ENCODE data around the gene PDE6D. TPM values are rescaled to one million over a fixed set of nuclear protein-coding genes. Genes with fewer than 3 reads are reported as not detected.

The PDE6D gene
- total and polyA plus RNA-seq, 2 of the 4 experiments (the other 2 are of a cell fraction) = 13.8 to 24.7 TPM

DNA sequence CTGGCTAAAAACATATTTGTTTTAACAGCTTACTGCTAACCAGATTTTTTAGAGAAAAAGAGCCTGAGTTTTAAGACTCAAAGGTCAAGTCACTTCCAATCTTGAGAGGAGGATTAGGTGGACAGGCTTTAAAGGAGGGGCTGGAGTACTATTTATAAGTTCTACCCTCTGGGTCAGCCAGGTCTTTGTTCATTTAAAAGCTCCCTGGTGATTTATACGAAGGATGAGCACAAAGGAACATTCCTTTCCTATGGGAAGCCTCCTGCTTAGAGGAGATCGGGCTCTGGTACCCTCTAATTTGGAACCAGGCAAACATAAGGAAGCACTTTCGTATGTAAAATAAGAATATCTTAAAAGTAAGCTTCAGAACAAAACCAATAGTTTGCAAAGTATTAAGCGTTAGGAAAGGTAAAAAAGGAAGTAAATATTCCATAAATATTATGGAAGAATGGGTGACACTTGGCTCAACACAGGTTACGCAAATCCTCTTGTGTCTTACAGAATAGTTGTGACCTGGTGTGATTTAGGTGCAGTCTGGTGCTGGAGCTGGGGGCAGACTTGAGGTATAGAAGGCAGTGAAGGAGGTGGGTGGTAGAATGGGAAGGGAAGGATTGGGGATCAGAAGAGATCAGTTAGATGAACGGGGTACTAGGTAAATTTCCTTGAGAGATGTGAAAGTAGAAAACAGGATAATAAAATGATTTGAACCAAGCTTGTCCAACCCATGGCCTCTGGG, 35.6 kb downstream of the PDE6D start:
- H3K36me3 ChIP-seq (ENCODE audit: control insufficient read depth, insufficient read depth, low read length) = no peaks in the 10 kb centered on the region
- no peak overlapping the region for H3K9ac ChIP-seq (ENCODE audit: low read depth, low read length)
- no peaks in the 10 kb centered on the region for H4K20me1 ChIP-seq (ENCODE audit: insufficient read depth, low read length)
- ChIA-PET CTCF (no interaction called here), POLR2A (ENCODE audit: unreplicated experiment) (interaction anchor here (0.6 kb wide), 1 partner anchor 25 kb away, joined by 3 read pairs; no protein-coding TSS in a partner anchor)
- no CpG with 5 or more reads among the region's 6 CpGs for WGBS, 2 experiments (ENCODE audit: extremely low coverage in 2 of 2, insufficient read length in 1 of 2)
- H3K9me3 ChIP-seq (ENCODE audit: control insufficient read depth, insufficient read depth, low read length) = no peaks in the 10 kb centered on the region
- no peaks in the 10 kb centered on the region for H3K4me1 ChIP-seq (ENCODE audit: control insufficient read depth, insufficient read depth, low read length)
- no peak overlapping the region for H2BK20ac ChIP-seq (ENCODE audit: low read depth, low read length)
- no peak overlapping the region for H3K4me2 ChIP-seq (ENCODE audit: low read depth, low read length)
- H4K8ac ChIP-seq (ENCODE audit: low read depth in 2 of 2, low read length in 2 of 2) = no peak overlapping the region
- no peaks in the 10 kb centered on the region for H3K79me1 ChIP-seq (ENCODE audit: low read depth in 1 of 2, low read length in 2 of 2)
- no peak overlapping the region for H3K4ac ChIP-seq (ENCODE audit: low read depth, low read length)
- H2AK5ac ChIP-seq (ENCODE audit: low read depth, low read length) = no peak overlapping the region
- in situ Hi-C loops (cut with MboI; ENCODE audit: low sequenced_read_pairs) = no loop called here
- intact Hi-C loops (cut with micrococcal nuclease) = no loop called here
- H3K18ac ChIP-seq (ENCODE audit: low read depth, low read length) = no peak overlapping the region
- H2BK5ac ChIP-seq (ENCODE audit: low read depth, low read length, poor library complexity, severe bottlenecking) = no peak overlapping the region
- H4K91ac ChIP-seq (ENCODE audit: insufficient read depth, low read depth, low read length) = no peak overlapping the region
- H3K4me3 ChIP-seq (ENCODE audit: insufficient read depth, low read depth, low read length) = no peak overlapping the region
- no peak overlapping the region for H3K27ac ChIP-seq (ENCODE audit: insufficient read depth, low read length)
- ATAC-seq (ENCODE audit: low read depth) (no peak), DNase-seq (no peak)
- 0 out of 2 replicates have a peak, but pooled peaks cover 2% of the 10 kb centered on the region for H3K9me1 ChIP-seq (ENCODE audit: insufficient read depth, low read length)
- no peak overlapping the region for H4K5ac ChIP-seq (ENCODE audit: low read depth, low read length)
- TF ChIP-seq USF2 (IDR thresholded peaks at IDR 0.05; ENCODE audit: low read depth, low read length) (no peak), RFX5 (IDR thresholded peaks at IDR 0.05; ENCODE audit: low read depth, low read length) (no peak), SMC3 (IDR thresholded peaks at IDR 0.05; ENCODE audit: low read depth, low read length) (no peak), RCOR1 (IDR thresholded peaks at IDR 0.05; ENCODE audit: insufficient replicate concordance, low read length) (no peak), CEBPB (IDR thresholded peaks at IDR 0.05; ENCODE audit: low read depth, low read length) (no peak), RAD21 (IDR thresholded peaks at IDR 0.05; ENCODE audit: low read length) (no peak), CHD1 (IDR thresholded peaks at IDR 0.05; ENCODE audit: low read depth, low read length) (no peak), MAZ (IDR thresholded peaks at IDR 0.05; ENCODE audit: borderline replicate concordance, low read depth, low read length) (no peak), FOS (IDR thresholded peaks at IDR 0.05; ENCODE audit: low read depth, low read length) (no peak), POLR2A (IDR thresholded peaks at IDR 0.05; ENCODE audit: low read depth, low read length) (no peak), NFE2L2 (IDR thresholded peaks at IDR 0.05; ENCODE audit: low read depth, low read length) (no peak), MXI1 (IDR thresholded peaks at IDR 0.05; ENCODE audit: borderline replicate concordance, low read depth, low read length) (no peak), BHLHE40 (IDR thresholded peaks at IDR 0.05; ENCODE audit: low read depth, low read length) (no peak), MAFK (IDR thresholded peaks at IDR 0.05; ENCODE audit: low read depth, low read length) (no peak)
- TF ChIP-seq, protein P1, sequence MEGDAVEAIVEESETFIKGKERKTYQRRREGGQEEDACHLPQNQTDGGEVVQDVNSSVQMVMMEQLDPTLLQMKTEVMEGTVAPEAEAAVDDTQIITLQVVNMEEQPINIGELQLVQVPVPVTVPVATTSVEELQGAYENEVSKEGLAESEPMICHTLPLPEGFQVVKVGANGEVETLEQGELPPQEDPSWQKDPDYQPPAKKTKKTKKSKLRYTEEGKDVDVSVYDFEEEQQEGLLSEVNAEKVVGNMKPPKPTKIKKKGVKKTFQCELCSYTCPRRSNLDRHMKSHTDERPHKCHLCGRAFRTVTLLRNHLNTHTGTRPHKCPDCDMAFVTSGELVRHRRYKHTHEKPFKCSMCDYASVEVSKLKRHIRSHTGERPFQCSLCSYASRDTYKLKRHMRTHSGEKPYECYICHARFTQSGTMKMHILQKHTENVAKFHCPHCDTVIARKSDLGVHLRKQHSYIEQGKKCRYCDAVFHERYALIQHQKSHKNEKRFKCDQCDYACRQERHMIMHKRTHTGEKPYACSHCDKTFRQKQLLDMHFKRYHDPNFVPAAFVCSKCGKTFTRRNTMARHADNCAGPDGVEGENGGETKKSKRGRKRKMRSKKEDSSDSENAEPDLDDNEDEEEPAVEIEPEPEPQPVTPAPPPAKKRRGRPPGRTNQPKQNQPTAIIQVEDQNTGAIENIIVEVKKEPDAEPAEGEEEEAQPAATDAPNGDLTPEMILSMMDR (conservative IDR thresholded peaks at IDR 0.05; ENCODE audit: low read depth, low read length) = no peak
- TF ChIP-seq, protein P2, sequence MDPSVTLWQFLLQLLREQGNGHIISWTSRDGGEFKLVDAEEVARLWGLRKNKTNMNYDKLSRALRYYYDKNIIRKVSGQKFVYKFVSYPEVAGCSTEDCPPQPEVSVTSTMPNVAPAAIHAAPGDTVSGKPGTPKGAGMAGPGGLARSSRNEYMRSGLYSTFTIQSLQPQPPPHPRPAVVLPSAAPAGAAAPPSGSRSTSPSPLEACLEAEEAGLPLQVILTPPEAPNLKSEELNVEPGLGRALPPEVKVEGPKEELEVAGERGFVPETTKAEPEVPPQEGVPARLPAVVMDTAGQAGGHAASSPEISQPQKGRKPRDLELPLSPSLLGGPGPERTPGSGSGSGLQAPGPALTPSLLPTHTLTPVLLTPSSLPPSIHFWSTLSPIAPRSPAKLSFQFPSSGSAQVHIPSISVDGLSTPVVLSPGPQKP (IDR thresholded peaks at IDR 0.05; ENCODE audit: borderline replicate concordance, low read depth, low read length) = no peak
- H3K14ac ChIP-seq (replicated peaks; ENCODE audit: low read depth, low read length) = no peak overlapping the region
- no peak overlapping the region for H2BK120ac ChIP-seq (ENCODE audit: low read depth, low read length)
- no peaks in the 10 kb centered on the region for H3K27me3 ChIP-seq (ENCODE audit: control insufficient read depth, insufficient read depth, low read length)
- no peak overlapping the region for H2AK9ac ChIP-seq (replicated peaks; ENCODE audit: low read depth, low read length, poor library complexity)
- no peak overlapping the region for H3K23ac ChIP-seq (ENCODE audit: low read depth, low read length)
- no peak overlapping the region for H3K56ac ChIP-seq (ENCODE audit: extremely low read depth, insufficient read depth, low read length)
- dilution Hi-C loops (cut with HindIII; ENCODE audit: low sequenced_read_pairs, unreplicated experiment) = no loop called here
- H2AFZ ChIP-seq (replicated peaks; ENCODE audit: low read length, poor library complexity) = no peak overlapping the region
- no TSS peak for BruUV-seq (replicated peaks)
- no peak overlapping the region for H2BK15ac ChIP-seq (ENCODE audit: low read depth, low read length)

All from IMR-90 (cell line).